Occipital lobe (tissue), 2 donors: ENCODE data around the gene SEC31B. TPM values are rescaled to one million over a fixed set of nuclear protein-coding genes. Genes with fewer than 3 reads are reported as not detected.

Experiments used
- DNase-seq: peaks from one replicate; lab custom pipeline; 2025; lab: John Stamatoyannopoulos, UW
- total RNA-seq: library from RNA; depleted of rRNA; stranded (reverse); fragments of >200 nt; gene quantifications from one replicate; pipeline ENCODE4 v1.2.3, GENCODE V29; 2014

SEC31B gene
- total RNA-seq = 3.7 TPM

GRCh38 chr10:100519311-100520051 lies at the start of gene SEC31B:
TSS of gene SEC31B (minus strand) at chr10:100519861. CDS start at chr10:100516952, 2,909 bp downstream.
- DNase-seq = peak; percentile 26

GRCh38 chr10:100568912-100569311 lies 49.3 kb upstream of the SEC31B start:
- DNase-seq = no peak

- no peak for DNase-seq
These were observed 48.2 kb upstream of the SEC31B start for GRCh38 chr10:100567826-100568225.

- no peak for DNase-seq
These were observed 47.6 kb upstream of the SEC31B start for GRCh38 chr10:100567249-100567648.

- no peak for DNase-seq
These were observed 46.9 kb upstream of the SEC31B start for GRCh38 chr10:100566561-100566960.

GRCh38 chr10:100565206-100565985 lies 45.7 kb upstream of the SEC31B start:
- no peak for DNase-seq

GRCh38 chr10:100562008-100562672 lies 42.5 kb upstream of the SEC31B start:
- DNase-seq = peak; percentile 49

- DNase-seq = no peak
These were observed 41.3 kb upstream of the SEC31B start for GRCh38 chr10:100561005-100561404.

GRCh38 chr10:100560248-100560647 lies 40.6 kb upstream of the SEC31B start:
- DNase-seq = no peak

GRCh38 chr10:100554902-100555301 lies 35.2 kb upstream of the SEC31B start:
- DNase-seq = no peak

- DNase-seq = no peak
These were observed 34.3 kb upstream of the SEC31B start for GRCh38 chr10:100553929-100554328.

GRCh38 chr10:100551738-100552137 lies 32.1 kb upstream of the SEC31B start:
- no peak for DNase-seq

- no peak for DNase-seq
These were observed 31.5 kb upstream of the SEC31B start for GRCh38 chr10:100551196-100551595.

- no peak for DNase-seq
These were observed 25.3 kb upstream of the SEC31B start for GRCh38 chr10:100544950-100545349.

- DNase-seq = no peak
These were observed 17.8 kb upstream of the SEC31B start for GRCh38 chr10:100537475-100537874.

GRCh38 chr10:100535715-100536353 lies 16.2 kb upstream of the SEC31B start, which contains the start of gene HIF1AN:
TSS of gene HIF1AN (plus strand) at chr10:100535943. CDS start at chr10:100535959, 16 bp downstream.
- DNase-seq = peak; percentile 80

- no peak for DNase-seq
These were observed 15.7 kb upstream of the SEC31B start for GRCh38 chr10:100535338-100535714.

GRCh38 chr10:100534726-100535125 lies 15.1 kb upstream of the SEC31B start:
- DNase-seq = no peak

- no peak for DNase-seq
These were observed 12.1 kb upstream of the SEC31B start for GRCh38 chr10:100531761-100532160.

GRCh38 chr10:100529475-100530298 lies 10.0 kb upstream of the SEC31B start, which contains the start of gene NDUFB8:
TSS of gene NDUFB8 (minus strand) at chr10:100529871. CDS start at chr10:100529851, 20 bp downstream.
- DNase-seq = peak; percentile 88
